GM18508 (cell line): Measurements from ENCODE around the gene TBCE.

Experiments used
- ATAC-seq: cut with Tn5 transposase; IDR thresholded peaks from one replicate; pipeline ENCODE4 v1.9.1; 2021; ENCODE audit warnings: moderate number of reproducible peaks; ENCODE audit not compliant: insufficient read depth, unreplicated experiment

TBCE gene

GRCh38 chr1:235495030-235495429 is 127.8 kb downstream of the TBCE start:
- no peak for ATAC-seq

- ATAC-seq: no peak
Measured at GRCh38 chr1:235495551-235495950, 128.3 kb downstream of the TBCE start.

- ATAC-seq: no peak
Measured at GRCh38 chr1:235500971-235501540, 133.8 kb downstream of the TBCE start.
